Parathyroid adenoma (tissue), 2 donors: ENCODE data around the gene ELOVL7.
"Not testable (repeated sequence)": the region's sequence is repeated elsewhere in the genome, so short reads cannot be mapped to it uniquely, and the experiment has no call there.

ENCODE experiments used
- H2AFZ ChIP-seq: fragments of 300-600 bp; sonication (generic); one replicate; pipeline ENCODE4 v1.7.0; 2017; ENCODE audit warnings: antibody characterized with exemption, mild to moderate bottlenecking
- H3K27ac ChIP-seq: fragments of 300-600 bp; sonication (generic); one replicate; pipeline ENCODE4 v1.7.0; 2017
- H3K27me3 ChIP-seq: fragments of 300-600 bp; sonication (generic); one replicate; pipeline ENCODE4 v1.7.0; 2017; ENCODE audit warnings: low read length; ENCODE audit not compliant: control insufficient read depth, insufficient read depth
- H3K36me3 ChIP-seq: fragments of 300-600 bp; sonication (generic); one replicate; pipeline ENCODE4 v1.7.0; 2017; ENCODE audit warnings: low read length; ENCODE audit not compliant: control insufficient read depth, insufficient read depth
- H3K4me1 ChIP-seq: fragments of 300-600 bp; sonication (generic); one replicate; pipeline ENCODE4 v1.7.0; 2017; ENCODE audit warnings: control low read depth
- H3K4me2 ChIP-seq: fragments of 300-600 bp; sonication (generic); one replicate; pipeline ENCODE4 v1.7.0; 2017; ENCODE audit warnings: low read length
- H3K4me3 ChIP-seq: fragments of 300-600 bp; sonication (generic); one replicate; pipeline ENCODE4 v1.7.0; 2017; ENCODE audit warnings: low read depth, low read length
- H3K79me2 ChIP-seq: fragments of 300-600 bp; sonication (generic); one replicate; pipeline ENCODE4 v1.7.0; 2017; ENCODE audit warnings: control low read depth
- H3K9ac ChIP-seq: fragments of 300-600 bp; sonication (generic); one replicate; pipeline ENCODE4 v1.7.0; 2017; ENCODE audit warnings: mild to moderate bottlenecking
- H3K9me3 ChIP-seq: fragments of 300-600 bp; sonication (generic); one replicate; pipeline ENCODE4 v1.7.0; 2017; ENCODE audit warnings: low read length; ENCODE audit not compliant: control insufficient read depth
- CTCF ChIP-seq: fragments of 300-600 bp; sonication (generic); IDR thresholded peaks from one replicate; pipeline ENCODE4 v1.7.0; 2017; ENCODE audit warnings: antibody characterized with exemption, mild to moderate bottlenecking
- donor health status: primary hyperparathyroidism.

ELOVL7 gene

DNA sequence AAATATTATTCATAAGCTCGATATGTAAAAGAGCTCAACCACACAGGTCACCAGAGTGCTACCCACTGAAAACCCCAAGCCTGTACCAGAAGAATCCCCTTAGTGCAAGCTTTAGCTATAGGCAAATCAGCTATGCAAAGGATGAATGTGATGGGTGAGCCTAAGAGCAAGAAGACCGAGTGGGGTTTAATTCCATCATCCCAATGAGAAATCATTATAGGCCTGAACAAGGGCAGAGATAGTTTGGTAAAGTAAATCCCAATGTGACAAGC, 21.8 kb downstream of the ELOVL7 start:
- H2AFZ ChIP-seq, result no peak overlapping the region
- no peak overlapping the region for H3K4me3 ChIP-seq
- H3K4me1 ChIP-seq, result peaks cover 6% of the 10 kb centered on the region
- no peak overlapping the region for H3K27ac ChIP-seq
- no peak for TF ChIP-seq CTCF
- no peaks in the 10 kb centered on the region for H3K9me3 ChIP-seq
- H3K4me2 ChIP-seq, result no peak overlapping the region
- H3K79me2 ChIP-seq, result no peaks in the 10 kb centered on the region
- no peaks in the 10 kb centered on the region for H3K27me3 ChIP-seq
- H3K9ac ChIP-seq, result no peak overlapping the region
- H3K36me3 ChIP-seq, result no peaks in the 10 kb centered on the region

DNA sequence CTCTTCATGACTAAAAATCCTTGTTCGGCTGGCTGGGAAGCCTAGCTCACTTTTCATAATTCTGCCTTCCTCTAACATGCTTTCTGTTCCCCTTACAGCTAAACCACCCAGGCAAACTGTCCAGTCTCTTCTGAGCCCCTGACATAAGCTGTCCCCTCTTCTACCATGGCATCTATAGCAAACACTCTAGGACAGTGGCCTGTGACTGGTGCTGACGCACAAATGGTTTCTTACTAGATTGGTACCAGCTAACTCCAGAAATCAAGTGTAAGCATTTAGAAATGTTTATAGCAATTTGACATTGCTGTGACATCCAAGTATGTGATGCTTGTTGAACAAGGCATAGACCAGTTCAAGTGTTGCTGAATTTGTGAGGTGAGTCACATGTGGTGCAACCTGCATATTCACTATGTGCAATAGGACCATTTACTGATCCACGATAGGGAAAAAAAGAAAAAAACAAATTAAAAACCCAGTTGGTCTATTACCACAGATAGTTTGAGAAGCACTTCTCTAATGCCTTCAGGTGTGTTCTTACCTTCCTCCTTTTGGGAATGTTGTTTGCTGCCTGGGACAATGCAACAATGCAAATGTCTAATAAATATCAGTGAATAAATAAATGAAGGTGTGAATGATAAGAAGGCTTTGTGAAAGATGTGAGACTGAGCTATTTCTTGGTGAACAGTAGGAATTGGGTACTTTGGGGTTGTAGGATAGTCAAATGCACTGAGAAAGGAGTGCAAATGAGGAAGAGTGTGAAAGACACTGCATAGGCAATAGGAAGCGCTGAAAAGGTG, 22.4 kb downstream of the ELOVL7 start:
- Histone ChIP-seq H3K27me3 (no peaks in the 10 kb centered on the region), H2AFZ (no peak overlapping the region), H3K27ac (no peak overlapping the region), H3K4me2 (no peak overlapping the region), H3K4me3 (no peak overlapping the region), H3K9me3 (no peaks in the 10 kb centered on the region), H3K79me2 (no peaks in the 10 kb centered on the region), H3K4me1 (peaks cover 6% of the 10 kb centered on the region), H3K36me3 (no peaks in the 10 kb centered on the region), H3K9ac (no peak overlapping the region)
- no peak for TF ChIP-seq CTCF

GRCh38 chr5:60820593-60821487, 23.2 kb downstream of the ELOVL7 start:
- no peak for TF ChIP-seq CTCF
- Histone ChIP-seq H3K4me1 (no peaks in the 10 kb centered on the region), H3K27me3 (no peaks in the 10 kb centered on the region), H3K36me3 (no peaks in the 10 kb centered on the region), H2AFZ (no peak overlapping the region), H3K9ac (no peak overlapping the region), H3K79me2 (no peaks in the 10 kb centered on the region), H3K9me3 (no peaks in the 10 kb centered on the region), H3K27ac (no peak overlapping the region), H3K4me2 (no peak overlapping the region), H3K4me3 (no peak overlapping the region)

DNA sequence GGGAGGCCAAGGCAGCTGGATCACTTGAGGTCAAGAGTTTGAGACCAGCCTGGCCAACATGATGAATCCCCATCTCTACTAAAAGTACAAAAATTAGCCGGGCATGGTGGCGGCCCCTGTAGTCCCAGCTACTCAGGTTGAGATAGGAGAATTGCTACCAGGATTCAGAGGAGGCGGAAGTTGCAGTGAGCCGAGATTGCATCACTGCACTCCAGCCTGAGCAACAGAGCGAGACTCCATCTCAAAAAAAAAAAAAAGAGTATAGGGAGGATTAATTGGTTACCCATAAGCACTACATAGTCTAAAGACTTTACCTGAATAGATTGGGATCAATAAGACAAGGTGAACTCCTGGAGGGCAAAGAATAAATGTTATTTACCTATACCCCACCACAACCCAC, 27.9 kb downstream of the ELOVL7 start:
- H3K4me3 ChIP-seq, H3K27me3 ChIP-seq, H3K4me2 ChIP-seq, H3K9ac ChIP-seq, H3K36me3 ChIP-seq, H3K4me1 ChIP-seq, H3K9me3 ChIP-seq, H3K27ac ChIP-seq, H2AFZ ChIP-seq, H3K79me2 ChIP-seq: not testable (repeated sequence)

- no peak overlapping the region for H3K4me3 ChIP-seq
- TF ChIP-seq CTCF, result no peak
- H3K4me2 ChIP-seq, result no peak overlapping the region
- H3K27me3 ChIP-seq, result no peaks in the 10 kb centered on the region
- no peak overlapping the region for H2AFZ ChIP-seq
- peaks cover 10% of the 10 kb centered on the region for H3K4me1 ChIP-seq
- H3K79me2 ChIP-seq, result no peaks in the 10 kb centered on the region
- H3K9ac ChIP-seq, result no peak overlapping the region
- no peaks in the 10 kb centered on the region for H3K36me3 ChIP-seq
- H3K27ac ChIP-seq, result no peak overlapping the region
- no peaks in the 10 kb centered on the region for H3K9me3 ChIP-seq
Observed at GRCh38 chr5:60814498-60814897, 29.6 kb downstream of the ELOVL7 start.
